Breast epithelium (tissue), 3 donors: ENCODE measurements around the gene SLC6A12.

Source experiments
- CTCF ChIP-seq, 3 donors: fragments of 450-650 bp; IDR thresholded peaks; one replicate each; pipeline ENCODE4 v1.5.1; 2016 to 2017; ENCODE audit warnings: antibody characterized with exemption in 3 of 3, mild to moderate bottlenecking in 3 of 3, moderate library complexity in 3 of 3
- POLR2A ChIP-seq: fragments of 450-650 bp; IDR thresholded peaks from one replicate; pipeline ENCODE4 v1.6.1; 2016; ENCODE audit warnings: antibody characterized with exemption, mild to moderate bottlenecking, moderate library complexity

DNA sequence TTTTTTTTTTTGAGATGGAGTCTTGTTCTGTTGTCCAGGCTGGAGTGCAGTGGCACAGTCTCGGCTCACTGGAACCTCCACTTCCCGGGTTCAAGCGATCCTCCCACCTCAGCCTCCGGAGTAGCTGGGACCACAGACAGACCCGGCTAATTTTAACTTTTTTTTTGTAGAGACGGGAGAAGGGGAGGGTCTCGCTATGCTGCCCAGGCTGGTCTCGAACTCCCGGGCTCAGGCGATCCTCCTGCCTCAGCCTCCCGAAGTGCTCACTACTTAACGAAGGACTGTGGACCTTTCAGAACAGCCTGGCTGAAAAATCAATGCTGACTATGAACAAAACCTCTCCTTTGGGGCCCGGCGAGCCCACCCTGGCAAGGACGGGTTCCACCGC, 10.9 kb downstream of the SLC6A12 start:
- TF ChIP-seq POLR2A (no peak), CTCF (IDR thresholded peaks at IDR 0.05) (no peak)
